K562 (cell line): ENCODE measurements around the gene NHSL2. TPM values are rescaled to one million over a fixed set of nuclear protein-coding genes. Genes with fewer than 3 reads are reported as not detected.
A peak's percentile ranks its signal among the peaks of the same experiment; 100 is the strongest.

Source experiments
- ATAC-seq: fragments of 200-7000 bp; cut with Tn5 transposase; 3 replicates; pipeline ENCODE4 v1.9.1; 2020; ENCODE audit warnings: moderate library complexity
- BruUV-seq: library from RNA; stranded (reverse); fragments of 400-500 nt; replicated peaks from 2 replicates; lab custom pipeline; 2021; lab: Mats Ljungman, UMichigan
- CTCF ChIA-PET: fragments of 300-600 bp; formaldehyde crosslinking; extraction: SDS; loops from one replicate; lab custom pipeline; 2021; ENCODE audit warnings: low intra/inter-chr PET ratio; lab: Yijun Ruan, JAX
- POLR2A ChIA-PET: fragments of 300-600, 350-650 bp; sonication (Branson Sonifier 250); formaldehyde crosslinking; extraction: SDS; loops from one replicate; lab custom pipeline; 2021; ENCODE audit warnings: antibody characterized with exemption, inconsistent platforms; lab: Yijun Ruan, JAX
- DNase-seq, 4 experiments: peaks; one replicate each; pipeline versions ENCODE4 v3.0.0 to v3.0.0-alpha.2; 2011 to 2018; ENCODE audit warnings: low spot score in 3 of 4, mixed read lengths in 3 of 4; ENCODE audit errors: extremely low read depth in 1 of 4
- FAIRE-seq: peaks from 2 replicates; lab custom pipeline; 2011; peaks lifted over from hg19 to GRCh38; lab: Jason Lieb, UNC
- H2AFZ ChIP-seq: 2 replicates; pipeline ENCODE4 v1.6.0; 2011; ENCODE audit warnings: low read depth, low read length, control low read depth, inconsistent platforms
- H3K27ac ChIP-seq: fragments of 200-600 bp; 3 replicates; pipeline ENCODE4 v1.8.0; 2011; ENCODE audit warnings: low read depth, mild to moderate bottlenecking, control low read depth, inconsistent platforms, low read length, moderate library complexity, mixed read lengths; ENCODE audit errors: extremely low read depth
- H3K27me3 ChIP-seq, 2 experiments: fragments of 300-600 bp in 1 of 2; 2 replicates in 1 of 2; 3 replicates in 1 of 2; pipeline versions ENCODE4 v1.6.0 to v1.8.0; 2011; ENCODE audit warnings: inconsistent platforms in 2 of 2, low read length in 2 of 2, mild to moderate bottlenecking in 1 of 2, mixed read lengths in 1 of 2, moderate library complexity in 1 of 2; ENCODE audit not compliant: control insufficient read depth in 2 of 2, insufficient read depth in 2 of 2
- H3K36me3 ChIP-seq: fragments of 300-600 bp; 3 replicates; pipeline ENCODE4 v1.8.0; 2011; ENCODE audit warnings: mild to moderate bottlenecking, low read length, inconsistent platforms; ENCODE audit not compliant: control insufficient read depth, insufficient read depth
- H3K4me1 ChIP-seq, 2 experiments: fragments of 200-600 bp in 1 of 2; replicated peaks in 1 of 2; 2 replicates in 1 of 2; 3 replicates in 1 of 2; pipeline versions ENCODE4 v1.5.1 to v1.8.0; 2011; ENCODE audit warnings: inconsistent platforms in 2 of 2, low read length in 2 of 2, mild to moderate bottlenecking in 1 of 2, mixed read lengths in 1 of 2, moderate library complexity in 1 of 2; ENCODE audit not compliant: control insufficient read depth in 2 of 2, insufficient read depth in 2 of 2
- H3K4me2 ChIP-seq: 2 replicates; pipeline ENCODE4 v1.6.1; 2011; ENCODE audit warnings: low read length, control low read depth, inconsistent platforms, mixed read lengths; ENCODE audit not compliant: insufficient read depth
- H3K4me3 ChIP-seq: fragments of 200-600 bp; sonication (generic), shearing (Covaris generic); 2 replicates; pipeline ENCODE4 v1.5.1; 2016; ENCODE audit warnings: control low read depth, inconsistent platforms
- H3K79me2 ChIP-seq: fragments of 200-600 bp; 3 replicates; pipeline ENCODE4 v1.8.0; 2011; ENCODE audit warnings: low read length, inconsistent platforms; ENCODE audit not compliant: control insufficient read depth, insufficient read depth
- H3K9ac ChIP-seq, 2 experiments: 2 replicates each; pipeline versions ENCODE4 v1.6.0 to v1.6.1; 2011; ENCODE audit warnings: low read depth in 2 of 2, low read length in 2 of 2, control low read depth in 1 of 2, inconsistent platforms in 1 of 2, mild to moderate bottlenecking in 1 of 2, mixed read lengths in 1 of 2; ENCODE audit not compliant: insufficient read depth in 1 of 2
- H3K9me1 ChIP-seq: one replicate; pipeline ENCODE4 v1.6.0; 2011; ENCODE audit warnings: inconsistent platforms, mild to moderate bottlenecking, low read length, moderate library complexity; ENCODE audit not compliant: control insufficient read depth, insufficient read depth
- H3K9me3 ChIP-seq: replicated peaks from 2 replicates; pipeline ENCODE4 v1.5.1; 2011; ENCODE audit warnings: low read depth, low read length, inconsistent platforms; ENCODE audit not compliant: control insufficient read depth, insufficient read depth
- H4K20me1 ChIP-seq: replicated peaks from 2 replicates; pipeline ENCODE4 v1.6.1; 2011; ENCODE audit warnings: low read length, inconsistent platforms, mixed read lengths; ENCODE audit not compliant: control insufficient read depth, insufficient read depth
- HDAC2 ChIP-seq: fragments of 450-650 bp; IDR thresholded peaks from 2 replicates; pipeline ENCODE4 v1.6.1; 2016; ENCODE audit warnings: mild to moderate bottlenecking
- L3MBTL2 ChIP-seq: fragments of 450-650 bp; IDR thresholded peaks from 2 replicates; pipeline ENCODE4 v1.6.1; 2016; ENCODE audit warnings: mild to moderate bottlenecking, moderate library complexity
- MCM2 ChIP-seq: fragments of 450-650 bp; IDR thresholded peaks from 2 replicates; pipeline ENCODE4 v1.6.1; 2017; ENCODE audit warnings: low read depth, mild to moderate bottlenecking
- PCBP2 ChIP-seq: fragments of 200-400 bp; formaldehyde crosslinking; IDR thresholded peaks from 2 replicates; pipeline ENCODE4 v1.6.1; 2018; ENCODE audit warnings: low read length, low read depth, mild to moderate bottlenecking, moderate library complexity; ENCODE audit not compliant: poor library complexity, severe bottlenecking
- PHF21A ChIP-seq: fragments of 450-650 bp; IDR thresholded peaks from 2 replicates; pipeline ENCODE4 v1.6.1; 2017; ENCODE audit warnings: low read depth, borderline replicate concordance
- PRPF4 ChIP-seq: fragments of 200-400 bp; formaldehyde crosslinking; IDR thresholded peaks from one replicate; pipeline ENCODE4 v1.6.1; 2017; ENCODE audit warnings: low read length, low read depth, mild to moderate bottlenecking; ENCODE audit not compliant: insufficient read depth, poor library complexity, severe bottlenecking
- PYGO2 ChIP-seq: fragments of 450-650 bp; IDR thresholded peaks from 2 replicates; pipeline ENCODE4 v1.6.1; 2016; ENCODE audit warnings: mild to moderate bottlenecking, missing genetic modification characterization, moderate library complexity, missing compliant biosample characterization
- RBFOX2 ChIP-seq: fragments of 200-400 bp; formaldehyde crosslinking; IDR thresholded peaks from 2 replicates; pipeline ENCODE4 v1.6.1; 2017; ENCODE audit warnings: low read depth, mild to moderate bottlenecking, low read length, moderate library complexity
- RNF2 ChIP-seq: sonication (generic); IDR thresholded peaks from 2 replicates; pipeline ENCODE4 v1.6.1; 2016
- SNRNP70 ChIP-seq: fragments of 200-400 bp; formaldehyde crosslinking; optimal IDR thresholded peaks from 2 replicates; pipeline ENCODE3; 2017; ENCODE audit warnings: low read depth, low read length
- ZBTB49 ChIP-seq: sonication (generic); formaldehyde crosslinking; IDR thresholded peaks from 2 replicates; pipeline ENCODE4 v1.8.0; 2022; ENCODE audit warnings: missing genetic modification reagents, mild to moderate bottlenecking, borderline replicate concordance
- ZNF639 ChIP-seq, 2 experiments: fragments of 200-800 bp in 1 of 2; sonication (Bioruptor generic) in 1 of 2; sonication (generic) in 1 of 2; formaldehyde crosslinking in 1 of 2; IDR thresholded peaks in 1 of 2; conservative IDR thresholded peaks in 1 of 2; 2 replicates each; pipeline versions ENCODE4 v1.5.0 to v1.6.1; 2016 to 2020; ENCODE audit warnings: missing compliant biosample characterization in 1 of 2, missing genetic modification characterization in 1 of 2, missing genetic modification reagents in 1 of 2
- ZNF778 ChIP-seq: fragments of 450-650 bp; formaldehyde crosslinking; IDR thresholded peaks from 2 replicates; pipeline ENCODE4 v1.4.0; 2020; ENCODE audit warnings: mild to moderate bottlenecking, moderate library complexity
- ZSCAN29 ChIP-seq: fragments of 450-650 bp; IDR thresholded peaks from 2 replicates; pipeline ENCODE4 v1.6.1; 2017
- WGBS: fragments of 100-300 bp; shearing (Covaris generic); methylation state at CpG from one replicate; pipeline ENCODE4 v1.1.6; 2016; ENCODE audit warnings: low coverage, mixed read lengths; ENCODE audit not compliant: insufficient coverage; ENCODE audit errors: missing lambda C conversion rate; 5-methylcytosine and 5-hydroxymethylcytosine counted together
- in situ Hi-C: fragments of 300-500 bp; cut with MboI; formaldehyde crosslinking; loops from 4 replicates; pipeline ENCODE4 v1.15.0; 2018; ENCODE audit warnings: inconsistent platforms, mixed read lengths
- intact Hi-C: fragments of 100-400 bp; cut with micrococcal nuclease; formaldehyde crosslinking; loops from 2 replicates; pipeline ENCODE4 v1.14.2; 2022
- polyA plus RNA-seq, 8 experiments: library from polyadenylated mRNA; depleted of rRNA in 4 of 8; stranded (reverse) in 5 of 8; unstranded in 3 of 8; fragments of >200 nt; fragmentation: Nextera tagmentation in 2 of 8; fragmentation: Illumina TruSeq in 1 of 8; extraction: Ambion mirVana in 2 of 8; extraction: Trizol in 1 of 8; gene quantifications; 2 replicates each; pipeline versions ENCODE4 v1.2.1 to v1.2.3, GENCODE V29; 2011 to 2014; ENCODE audit warnings: inconsistent platforms in 1 of 8, missing spikeins in 1 of 8
- total RNA-seq, 7 experiments: library from RNA; depleted of rRNA in 6 of 7; stranded (reverse); fragments of >200 nt in 6 of 7; fragmentation: Illumina TruSeq in 2 of 7; extraction: Trizol in 2 of 7; gene quantifications; 2 replicates each; pipeline versions ENCODE4 v1.2.1 to v1.2.3, GENCODE V29; 2011 to 2021; ENCODE audit warnings: low replicate concordance in 1 of 7

Gene NHSL2
- total and polyA plus RNA-seq, 9 of the 15 experiments (the other 6 are each of a cell fraction or from before 2014, with no cell fraction given) = 0.02 TPM; not detected in 8

GRCh38 chrX:72182924-72183323 lies 272.3 kb downstream of the NHSL2 start:
- no peak overlapping the region for H2AFZ ChIP-seq
- FAIRE-seq (no peak), DNase-seq (no peak), ATAC-seq (no peak)
- H4K20me1 ChIP-seq = no peaks in the 10 kb centered on the region
- no TSS peak for BruUV-seq
- peaks cover 8% of the 10 kb centered on the region; the same call in 2 of the 3 replicates for H3K36me3 ChIP-seq
- no peaks in the 10 kb centered on the region for H3K27me3 ChIP-seq
- POLR2A ChIA-PET = no interaction called here
- peaks cover 0 to 7% of the 10 kb centered on the region in 2 experiments; a peak in 3 of 5 replicates for H3K4me1 ChIP-seq
- no peak overlapping the region for H3K4me3 ChIP-seq
- peak overlapping the region; percentile 96; the same call in 1 of the 2 replicates for H3K4me2 ChIP-seq
- no peaks in the 10 kb centered on the region for H3K9me3 ChIP-seq
- 80% methylated on average over 2 of the region's 2 CpGs for WGBS
- no peak for TF ChIP-seq PRPF4
- TF ChIP-seq MCM2 = no peak
- TF ChIP-seq PCBP2 = no peak
- TF ChIP-seq SNRNP70 = no peak
- no peak for TF ChIP-seq ZBTB49
- no peak for TF ChIP-seq L3MBTL2
- TF ChIP-seq RBFOX2 = no peak
- TF ChIP-seq PHF21A = no peak
- TF ChIP-seq PYGO2 (tag) = no peak
- TF ChIP-seq ZNF778 (CRISPR knock-in tag) = no peak
- no peak for TF ChIP-seq ZSCAN29
- no peak for TF ChIP-seq HDAC2
- TF ChIP-seq ZNF639 (CRISPR knock-in tag; conservative IDR thresholded peaks at IDR 0.05 in 1 of 2, IDR thresholded peaks at IDR 0.05 in 1 of 2) = no peak
- TF ChIP-seq RNF2 = no peak
- TF ChIP-seq, all 486 proteins: peak for 0
- Histone ChIP-seq H3K9ac (no peak overlapping the region), H3K79me2 (peaks cover 17% of the 10 kb centered on the region), H3K9me1 (no peaks in the 10 kb centered on the region), H3K27ac (no peak overlapping the region)
- in situ Hi-C loops = no loop called here
- intact Hi-C loops = no loop called here
- CTCF ChIA-PET = no interaction called here
